ENCODE data around the gene ESCO1.

ESCO1 gene

DNA sequence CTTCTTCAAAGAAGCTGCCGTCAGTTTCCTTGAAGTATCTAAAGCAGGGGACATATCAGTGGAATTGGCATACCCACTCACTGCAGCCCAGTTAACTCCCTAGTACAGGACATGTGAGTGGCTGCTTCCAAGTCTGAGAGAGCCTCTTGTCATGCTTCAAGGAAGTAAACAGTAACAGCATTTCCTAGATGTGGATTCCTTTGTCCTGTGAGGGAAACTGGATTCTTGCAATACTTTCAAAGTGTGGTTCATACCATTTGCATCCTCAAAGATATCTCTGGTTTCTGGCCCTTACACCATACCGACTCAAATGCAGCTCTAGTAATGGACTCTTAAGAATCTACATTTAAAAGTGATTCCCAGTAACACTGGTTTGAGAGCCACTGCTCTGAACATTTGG is 87.2 kb downstream of the ESCO1 start:
- DNase-seq (ENCODE audit: low read depth) = no peak
- TF ChIP-seq, protein P1, sequence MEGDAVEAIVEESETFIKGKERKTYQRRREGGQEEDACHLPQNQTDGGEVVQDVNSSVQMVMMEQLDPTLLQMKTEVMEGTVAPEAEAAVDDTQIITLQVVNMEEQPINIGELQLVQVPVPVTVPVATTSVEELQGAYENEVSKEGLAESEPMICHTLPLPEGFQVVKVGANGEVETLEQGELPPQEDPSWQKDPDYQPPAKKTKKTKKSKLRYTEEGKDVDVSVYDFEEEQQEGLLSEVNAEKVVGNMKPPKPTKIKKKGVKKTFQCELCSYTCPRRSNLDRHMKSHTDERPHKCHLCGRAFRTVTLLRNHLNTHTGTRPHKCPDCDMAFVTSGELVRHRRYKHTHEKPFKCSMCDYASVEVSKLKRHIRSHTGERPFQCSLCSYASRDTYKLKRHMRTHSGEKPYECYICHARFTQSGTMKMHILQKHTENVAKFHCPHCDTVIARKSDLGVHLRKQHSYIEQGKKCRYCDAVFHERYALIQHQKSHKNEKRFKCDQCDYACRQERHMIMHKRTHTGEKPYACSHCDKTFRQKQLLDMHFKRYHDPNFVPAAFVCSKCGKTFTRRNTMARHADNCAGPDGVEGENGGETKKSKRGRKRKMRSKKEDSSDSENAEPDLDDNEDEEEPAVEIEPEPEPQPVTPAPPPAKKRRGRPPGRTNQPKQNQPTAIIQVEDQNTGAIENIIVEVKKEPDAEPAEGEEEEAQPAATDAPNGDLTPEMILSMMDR (IDR thresholded peaks at IDR 0.05; ENCODE audit: control insufficient read depth, insufficient read depth, low read depth, low read length, missing control alignments) = no peak
- no peak overlapping the region for H3K4me3 ChIP-seq (ENCODE audit: control insufficient read depth, low read depth, low read length)

DNA sequence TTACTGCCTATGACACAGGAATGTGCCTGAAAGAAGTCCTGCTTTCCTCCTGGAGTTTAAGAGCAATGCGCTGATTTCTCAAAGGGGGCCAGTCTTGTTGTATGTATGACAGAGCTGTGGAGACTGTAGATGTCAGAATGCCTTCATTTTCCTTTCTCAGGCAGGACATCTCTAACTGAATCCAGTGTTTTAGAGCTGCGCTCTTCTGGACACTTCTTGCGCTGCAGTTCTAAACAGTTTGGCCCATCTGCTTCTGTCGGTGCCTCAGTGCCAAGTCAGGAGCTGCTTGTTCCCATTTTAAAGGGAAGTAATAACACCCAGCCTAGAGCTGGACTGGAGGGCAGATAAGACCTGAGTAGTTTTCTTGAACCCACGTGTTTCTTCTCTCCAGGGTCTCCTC is 91.4 kb downstream of the ESCO1 start:
- H3K4me3 ChIP-seq (ENCODE audit: control insufficient read depth, low read depth, low read length) = no peak overlapping the region
- TF ChIP-seq, protein P1 (IDR thresholded peaks at IDR 0.05; ENCODE audit: control insufficient read depth, insufficient read depth, low read depth, low read length, missing control alignments) = no peak
- no peak for DNase-seq (ENCODE audit: low read depth)

DNA sequence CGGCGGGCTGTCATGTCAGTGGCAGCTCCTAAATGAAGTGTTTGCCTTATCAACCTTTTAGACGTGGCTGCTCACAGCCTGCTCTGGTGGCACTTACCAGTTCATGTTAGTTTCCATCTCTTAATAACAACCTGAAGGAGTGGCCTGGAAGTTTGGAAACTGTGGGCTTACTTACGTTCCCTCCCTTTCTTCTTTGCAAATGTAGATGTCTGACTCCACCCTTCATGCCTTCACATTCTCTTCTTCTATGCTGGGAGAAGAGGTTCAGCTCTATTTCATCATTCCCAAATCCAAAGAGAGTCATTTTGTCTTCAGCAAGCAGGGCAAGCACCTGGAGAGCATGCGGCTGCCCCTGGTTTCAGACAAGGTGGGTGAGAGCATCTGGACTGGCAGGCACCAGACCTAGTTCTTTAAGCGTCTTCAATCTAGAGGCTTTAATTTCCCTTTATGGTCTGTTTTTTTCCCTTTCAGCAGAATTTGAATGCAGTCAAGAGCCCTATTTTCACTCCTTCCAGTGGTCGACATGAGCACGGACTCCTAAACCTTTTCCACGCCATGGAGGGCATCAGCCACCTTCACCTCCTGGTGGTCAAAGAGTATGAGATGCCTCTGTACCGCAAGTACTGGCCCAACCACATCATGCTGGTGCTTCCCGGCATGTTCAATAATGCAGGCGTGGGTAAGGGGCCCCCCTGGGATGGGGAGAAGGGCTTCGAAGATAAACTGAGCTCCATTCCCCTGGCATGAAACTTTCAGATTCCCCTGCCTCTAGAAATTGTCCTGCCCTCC is 92.4 kb downstream of the ESCO1 start:
- no peak overlapping the region for H3K4me3 ChIP-seq (ENCODE audit: control insufficient read depth, low read depth, low read length)
- TF ChIP-seq, protein P1 (IDR thresholded peaks at IDR 0.05; ENCODE audit: control insufficient read depth, insufficient read depth, low read depth, low read length, missing control alignments) = no peak
- DNase-seq (ENCODE audit: low read depth) = no peak

DNA sequence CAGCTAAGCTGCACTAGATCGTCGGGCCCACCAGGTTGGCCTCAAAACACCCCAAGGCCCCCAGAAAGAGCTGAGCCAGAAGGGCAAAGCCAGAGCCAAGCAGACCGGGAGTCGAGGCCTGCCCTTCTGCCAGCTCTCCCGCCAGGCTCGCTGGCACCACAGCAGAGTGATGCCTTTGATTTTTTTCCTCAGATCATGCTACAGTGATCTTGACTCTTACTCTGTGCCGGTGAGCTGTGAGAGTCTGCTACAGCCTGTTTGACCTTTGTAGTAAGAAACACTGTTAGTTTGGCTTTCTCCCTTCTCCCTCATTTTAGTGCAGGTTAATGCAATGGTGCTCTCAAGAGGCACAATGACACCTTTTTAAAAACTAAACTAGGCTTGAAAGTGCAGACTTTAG is 97.8 kb downstream of the ESCO1 start:
- H3K4me3 ChIP-seq (ENCODE audit: control insufficient read depth, low read depth, low read length) = no peak overlapping the region
- TF ChIP-seq, protein P1 (IDR thresholded peaks at IDR 0.05; ENCODE audit: control insufficient read depth, insufficient read depth, low read depth, low read length, missing control alignments) = no peak
- DNase-seq (ENCODE audit: low read depth) = no peak

DNA sequence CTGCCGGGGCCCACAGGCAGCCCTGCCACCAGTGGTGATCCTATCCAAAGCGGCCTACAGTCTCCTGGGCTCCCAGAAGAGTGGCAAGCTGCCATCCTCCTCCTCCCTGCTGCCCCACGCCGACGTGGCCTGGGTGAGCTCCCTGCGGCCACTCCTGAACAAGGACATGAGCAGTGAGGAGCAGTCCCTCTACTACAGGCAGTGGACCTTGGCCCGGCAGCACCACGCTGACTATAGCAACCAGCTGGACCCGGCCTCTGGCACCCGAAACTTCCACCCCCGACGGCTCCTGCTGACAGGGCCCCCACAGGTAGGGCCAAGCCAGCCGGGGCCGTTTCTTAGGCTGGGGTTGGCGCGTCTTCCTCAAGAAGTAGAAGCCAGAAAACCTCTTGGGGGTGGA is 100.5 kb downstream of the ESCO1 start:
- TF ChIP-seq, protein P1 (IDR thresholded peaks at IDR 0.05; ENCODE audit: control insufficient read depth, insufficient read depth, low read depth, low read length, missing control alignments) = no peak
- DNase-seq (ENCODE audit: low read depth) = no peak

DNA sequence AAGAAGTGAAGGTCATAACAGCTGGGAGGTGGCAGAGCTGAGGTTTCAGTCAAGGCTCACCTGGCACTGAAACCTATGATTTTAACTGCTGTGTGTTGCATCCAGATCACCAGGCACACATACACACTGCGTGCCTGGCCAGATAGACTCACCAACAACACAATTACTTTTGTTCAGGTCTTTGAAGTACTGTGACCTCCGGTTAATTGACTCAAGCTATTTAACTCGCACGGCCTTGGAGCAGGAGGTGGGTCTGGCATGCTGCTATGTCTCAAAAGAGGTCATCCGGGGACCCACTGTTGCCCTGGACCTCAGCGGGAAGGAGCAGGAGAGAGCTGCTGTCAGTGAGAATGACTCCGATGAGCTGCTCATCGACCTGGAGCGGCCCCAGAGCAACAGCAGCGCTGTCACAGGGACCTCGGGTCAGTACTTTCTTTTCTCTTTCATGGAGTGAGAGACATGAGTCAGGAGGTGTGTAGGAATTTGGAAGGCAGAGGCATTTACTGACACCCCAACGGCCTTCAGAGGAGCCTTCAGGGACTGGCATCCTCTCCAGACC is 104.1 kb downstream of the ESCO1 start:
- no peak overlapping the region for H3K4me3 ChIP-seq (ENCODE audit: control insufficient read depth, low read depth, low read length)
- TF ChIP-seq, protein P1 (IDR thresholded peaks at IDR 0.05; ENCODE audit: control insufficient read depth, insufficient read depth, low read depth, low read length, missing control alignments) = no peak
- no peak for DNase-seq (ENCODE audit: low read depth)

More for the DNA sequence above, 100.5 kb downstream of the ESCO1 start:
- H3K4me3 ChIP-seq (ENCODE audit: control insufficient read depth, low read depth, low read length) = no peak overlapping the region
